GM21619 (cell line): ENCODE measurements around the gene TFAP2B.

ENCODE experiments used
- ATAC-seq: cut with Tn5 transposase; IDR thresholded peaks from one replicate; pipeline ENCODE4 v1.9.1; 2021; ENCODE audit not compliant: unreplicated experiment

The TFAP2B gene

DNA sequence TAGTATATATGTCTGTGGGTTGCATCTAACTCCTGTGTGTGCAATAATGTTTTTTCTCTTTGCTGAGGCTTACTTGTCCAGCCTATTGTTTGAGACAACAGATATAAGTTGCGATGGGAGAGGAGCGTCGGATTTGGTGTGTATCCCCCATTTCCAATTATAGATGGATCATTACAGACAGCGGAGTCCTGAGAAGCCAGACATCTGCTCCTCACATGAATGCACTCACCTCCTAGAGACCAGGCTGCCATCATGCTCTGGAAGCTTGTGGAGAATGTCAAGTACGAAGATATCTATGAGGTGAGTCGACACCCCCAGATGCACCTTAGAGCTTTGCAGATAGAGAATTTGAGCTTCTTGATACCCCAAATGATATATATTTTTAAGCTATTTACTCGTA lies at the start of gene TFAP2B:
TSS of gene TFAP2B (plus strand) at position 199 of the 400 bp plus-strand sequence. CDS start at position 220, 21 bp downstream.
- no peak for ATAC-seq

GRCh38 chr6:50778696-50779095 lies 40.0 kb upstream of the TFAP2B start:
- no peak for ATAC-seq

GRCh38 chr6:50780382-50780781 lies 38.3 kb upstream of the TFAP2B start:
- ATAC-seq = no peak

DNA sequence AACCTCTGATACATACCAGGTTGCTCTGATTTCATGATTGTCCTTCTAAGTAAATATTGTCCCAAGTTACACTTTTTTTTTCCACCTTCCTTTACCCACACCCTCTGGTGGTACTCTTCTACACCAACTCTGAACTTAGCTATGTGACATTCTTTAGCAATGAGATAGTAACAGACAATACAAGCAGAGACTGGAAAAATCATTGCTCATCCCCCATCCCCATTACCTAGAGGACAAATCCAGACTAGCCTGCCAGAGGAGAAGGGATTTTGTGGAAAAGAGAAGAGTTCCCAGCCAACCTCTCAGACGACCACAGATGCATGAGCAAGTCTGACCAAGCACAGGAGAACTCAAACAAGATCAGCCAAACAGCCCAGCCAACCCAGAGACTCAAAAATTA lies 32.8 kb upstream of the TFAP2B start:
- ATAC-seq = no peak

GRCh38 chr6:50791900-50792508 lies 26.7 kb upstream of the TFAP2B start:
- ATAC-seq = peak; percentile 72

DNA sequence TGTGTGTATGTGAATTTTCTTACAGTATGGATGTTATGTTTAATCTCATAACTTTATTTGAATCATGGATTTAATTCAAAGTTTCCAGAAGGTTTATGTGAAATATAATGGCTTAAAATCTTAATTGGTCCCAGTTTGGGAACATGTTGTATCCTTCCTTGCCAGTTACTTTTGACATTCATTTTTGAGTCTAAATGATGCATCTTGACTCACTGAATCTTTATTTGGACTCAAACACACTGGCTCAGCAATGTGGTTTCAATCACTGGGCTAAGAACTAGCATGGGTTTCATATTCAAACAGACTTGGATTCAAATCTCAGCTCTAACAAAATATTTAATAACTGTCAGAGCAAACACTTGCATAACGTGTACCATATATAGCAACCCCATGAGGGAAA lies 25.9 kb upstream of the TFAP2B start:
- no peak for ATAC-seq

DNA sequence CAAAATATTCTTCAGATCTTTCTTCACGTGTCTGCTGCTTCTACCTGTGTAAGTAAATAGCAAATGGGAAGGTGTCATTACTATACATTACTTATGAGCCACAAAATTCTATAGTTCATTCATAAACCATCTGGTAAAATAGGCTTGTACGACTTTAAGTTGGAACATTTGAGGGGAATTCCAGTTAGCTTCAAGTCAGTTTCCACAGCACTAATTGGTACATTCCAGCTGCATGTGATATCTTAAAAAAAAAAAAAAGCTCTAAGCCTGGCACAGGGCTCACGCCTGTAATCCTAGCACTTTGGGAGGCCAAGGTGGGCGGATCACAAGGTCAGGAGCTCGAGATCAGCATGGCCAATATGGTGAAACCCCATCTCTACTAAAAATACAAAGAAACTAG lies 23.1 kb upstream of the TFAP2B start:
- ATAC-seq = no peak

- no peak for ATAC-seq
These were observed 14.4 kb upstream of the TFAP2B start for GRCh38 chr6:50804283-50804682.

- ATAC-seq = no peak
These were observed 11.6 kb upstream of the TFAP2B start for GRCh38 chr6:50807035-50807434.

- ATAC-seq = peak; percentile 45
These were observed 3.1 kb upstream of the TFAP2B start for GRCh38 chr6:50815436-50816114.

DNA sequence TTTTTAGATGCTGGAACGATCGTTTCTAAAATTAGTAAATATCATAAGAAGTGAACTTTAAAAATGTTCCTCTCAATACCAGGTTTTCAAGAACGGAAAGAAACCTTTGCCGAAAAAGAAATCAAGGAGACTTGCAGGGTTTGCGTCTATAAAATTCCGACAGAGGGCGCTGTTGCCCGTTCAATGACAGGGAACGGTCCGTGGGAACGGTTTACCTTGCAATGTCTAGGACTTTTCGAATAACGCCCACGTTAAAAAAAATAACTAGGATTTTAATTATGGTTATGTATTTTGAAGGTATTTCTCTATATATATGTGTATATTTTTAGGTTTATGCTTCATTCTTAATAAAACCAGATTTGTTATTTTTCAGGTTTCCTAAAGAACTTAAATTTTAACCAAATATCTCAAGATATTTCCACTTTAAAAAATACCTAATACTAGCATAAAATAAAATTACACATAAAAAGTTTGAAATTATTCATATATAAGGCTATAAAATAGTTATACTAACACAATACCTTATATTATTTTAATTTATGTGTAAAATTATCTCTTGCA lies 2.5 kb upstream of the TFAP2B start:
- ATAC-seq = peak; percentile 77

DNA sequence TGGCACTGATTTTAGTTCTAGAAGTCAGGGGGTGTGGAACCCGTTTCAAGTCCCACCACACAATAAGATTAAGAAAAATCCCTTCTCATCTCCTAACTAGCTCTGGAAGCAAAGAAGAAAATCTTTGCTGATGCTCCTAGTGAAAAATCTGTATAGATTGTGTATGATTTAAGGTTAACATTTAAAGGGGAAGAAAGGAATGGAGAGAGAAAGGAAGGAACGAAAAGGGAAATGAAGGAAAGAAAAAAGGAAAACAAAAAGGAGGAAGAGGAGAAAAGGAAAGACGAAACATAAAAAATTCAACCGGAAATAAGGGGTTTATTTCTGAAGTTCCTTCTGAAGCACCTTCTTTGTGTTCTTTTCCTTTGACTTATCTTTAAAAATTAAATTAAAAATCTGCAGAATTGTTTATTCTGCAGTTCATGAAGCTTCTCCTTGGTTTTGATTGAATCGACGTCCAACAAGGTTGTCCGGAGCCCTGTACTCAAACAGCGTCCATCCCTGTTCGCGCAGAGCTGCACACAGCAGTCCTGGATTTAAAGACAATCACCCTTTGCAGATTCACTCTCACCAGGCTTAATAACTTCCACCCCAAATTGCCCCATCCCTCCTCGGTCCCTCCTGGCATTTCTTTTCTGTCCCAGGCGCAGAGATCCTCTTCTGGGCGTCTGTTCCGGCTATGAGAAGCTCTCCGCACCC lies 1.6 kb upstream of the TFAP2B start:
- ATAC-seq = no peak

DNA sequence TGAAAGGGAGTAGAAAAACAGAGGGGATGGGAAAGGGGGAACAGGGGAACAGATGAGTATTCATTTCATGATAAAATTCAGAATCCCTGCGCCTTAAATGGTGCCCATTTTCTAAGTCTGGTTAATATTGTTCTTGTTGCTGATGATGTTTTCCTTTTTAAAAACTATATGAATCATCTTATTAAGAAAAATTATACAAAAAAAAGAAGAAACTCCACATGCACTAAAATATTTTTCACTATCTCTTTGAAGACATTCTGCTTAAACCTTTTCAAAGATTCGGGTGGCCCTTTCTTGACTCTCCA lies 1.1 kb upstream of the TFAP2B start:
- no peak for ATAC-seq

- ATAC-seq = no peak
These were observed 651 bp upstream of the TFAP2B start for GRCh38 chr6:50818020-50818419.

DNA sequence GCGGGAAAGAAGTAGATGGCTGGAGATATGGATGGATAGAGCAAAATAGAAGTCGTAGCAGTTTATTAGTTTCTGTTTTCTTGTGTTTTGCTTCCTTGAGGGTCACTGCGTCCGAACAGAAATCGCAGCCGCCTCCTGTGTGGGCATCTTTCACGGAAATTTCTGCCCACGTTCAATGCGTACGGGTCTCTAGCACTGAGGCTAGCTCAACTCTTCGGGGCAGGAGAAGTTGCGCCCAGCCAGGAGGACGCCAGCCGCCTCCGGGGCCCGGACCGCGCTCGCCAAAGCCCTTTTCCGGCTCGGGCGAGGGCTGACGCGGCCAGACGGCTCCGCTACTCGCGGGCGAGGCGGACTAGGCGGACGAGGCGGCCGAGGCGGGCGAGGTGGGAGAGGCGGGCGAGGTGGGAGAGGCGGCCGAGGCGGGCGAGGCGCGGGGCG lies 814 bp downstream of the TFAP2B start:
- ATAC-seq = no peak

GRCh38 chr6:50819904-50820868 lies 1.5 kb downstream of the TFAP2B start:
- ATAC-seq = no peak

DNA sequence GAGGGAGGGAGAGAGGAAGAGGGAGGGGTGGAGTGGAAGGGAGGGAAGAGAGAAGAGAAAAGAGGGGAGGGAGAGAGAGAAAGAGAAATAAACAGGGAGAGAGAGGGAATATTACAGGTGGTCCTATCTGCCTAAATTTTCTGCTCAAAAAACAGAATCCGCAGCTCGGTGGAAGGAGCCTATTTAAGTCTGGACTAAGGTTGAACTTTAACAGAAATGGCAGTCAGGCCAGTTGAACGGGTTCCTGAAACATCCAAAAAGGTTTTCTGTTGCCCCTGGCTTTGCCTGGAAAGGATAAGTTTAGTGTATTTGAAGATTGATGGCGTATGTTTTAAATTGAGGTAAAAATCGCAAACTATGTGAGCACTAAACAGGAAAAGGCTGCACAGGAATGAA lies 2.2 kb downstream of the TFAP2B start:
- ATAC-seq = no peak

- ATAC-seq = no peak
These were observed 2.9 kb downstream of the TFAP2B start for GRCh38 chr6:50821441-50822077.

DNA sequence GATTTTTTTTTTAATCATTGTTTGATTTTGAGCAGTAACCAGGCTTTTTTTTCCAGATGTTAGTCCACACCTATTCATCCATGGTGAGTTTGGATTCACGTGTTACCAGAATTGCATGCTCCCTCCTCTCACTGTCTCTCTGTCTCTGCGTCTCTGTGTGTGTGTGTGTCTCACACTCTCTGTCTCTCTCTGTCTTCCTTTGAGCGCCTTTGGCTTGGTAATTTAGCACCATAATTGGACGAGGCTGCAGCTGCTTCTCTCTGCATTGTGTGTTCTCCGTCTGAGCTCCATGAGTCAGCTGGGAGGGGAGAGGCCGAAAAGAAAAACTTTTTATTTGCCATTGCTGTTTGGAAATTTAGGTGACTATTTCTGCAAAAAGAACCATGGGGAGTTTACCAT lies 3.4 kb downstream of the TFAP2B start:
- no peak for ATAC-seq

DNA sequence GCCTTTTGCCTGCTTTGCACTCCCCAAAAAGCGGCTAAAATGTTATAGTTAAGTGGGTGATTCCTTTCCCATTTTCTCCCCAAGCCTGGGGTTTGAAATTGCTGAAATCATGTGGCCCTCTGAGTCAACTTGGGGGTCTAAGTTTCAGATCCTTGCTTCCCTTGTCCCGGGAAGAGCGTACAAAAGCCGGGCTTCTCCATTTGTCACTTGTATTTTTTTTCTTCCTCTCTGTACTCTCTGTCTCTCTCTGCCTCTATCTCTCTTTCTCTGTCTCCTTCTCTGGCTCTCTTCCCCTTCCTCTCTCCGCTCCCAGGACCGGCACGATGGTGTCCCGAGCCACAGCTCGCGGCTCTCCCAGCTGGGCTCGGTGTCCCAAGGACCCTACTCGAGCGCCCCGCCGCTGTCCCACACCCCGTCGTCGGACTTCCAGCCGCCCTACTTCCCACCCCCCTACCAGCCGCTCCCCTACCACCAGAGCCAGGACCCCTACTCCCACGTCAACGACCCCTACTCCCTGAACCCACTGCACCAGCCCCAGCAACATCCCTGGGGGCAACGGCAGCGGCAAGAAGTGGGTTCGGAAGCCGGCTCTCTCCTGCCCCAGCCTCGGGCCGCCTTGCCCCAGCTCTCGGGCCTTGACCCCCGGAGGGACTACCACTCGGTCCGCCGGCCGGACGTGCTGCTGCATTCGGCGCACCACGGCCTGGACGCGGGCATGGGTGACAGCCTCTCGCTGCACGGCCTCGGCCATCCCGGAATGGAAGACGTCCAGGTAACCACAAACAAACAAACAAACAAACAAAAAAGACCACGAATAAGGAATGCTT lies 4.6 kb downstream of the TFAP2B start:
- ATAC-seq = no peak
